ENCODE results near the gene UBTF. TPM values are rescaled to one million over a fixed set of nuclear protein-coding genes. Genes with fewer than 3 reads are reported as not detected.
A peak's percentile ranks its signal among the peaks of the same experiment; 100 is the strongest.

Gene UBTF, protein sequence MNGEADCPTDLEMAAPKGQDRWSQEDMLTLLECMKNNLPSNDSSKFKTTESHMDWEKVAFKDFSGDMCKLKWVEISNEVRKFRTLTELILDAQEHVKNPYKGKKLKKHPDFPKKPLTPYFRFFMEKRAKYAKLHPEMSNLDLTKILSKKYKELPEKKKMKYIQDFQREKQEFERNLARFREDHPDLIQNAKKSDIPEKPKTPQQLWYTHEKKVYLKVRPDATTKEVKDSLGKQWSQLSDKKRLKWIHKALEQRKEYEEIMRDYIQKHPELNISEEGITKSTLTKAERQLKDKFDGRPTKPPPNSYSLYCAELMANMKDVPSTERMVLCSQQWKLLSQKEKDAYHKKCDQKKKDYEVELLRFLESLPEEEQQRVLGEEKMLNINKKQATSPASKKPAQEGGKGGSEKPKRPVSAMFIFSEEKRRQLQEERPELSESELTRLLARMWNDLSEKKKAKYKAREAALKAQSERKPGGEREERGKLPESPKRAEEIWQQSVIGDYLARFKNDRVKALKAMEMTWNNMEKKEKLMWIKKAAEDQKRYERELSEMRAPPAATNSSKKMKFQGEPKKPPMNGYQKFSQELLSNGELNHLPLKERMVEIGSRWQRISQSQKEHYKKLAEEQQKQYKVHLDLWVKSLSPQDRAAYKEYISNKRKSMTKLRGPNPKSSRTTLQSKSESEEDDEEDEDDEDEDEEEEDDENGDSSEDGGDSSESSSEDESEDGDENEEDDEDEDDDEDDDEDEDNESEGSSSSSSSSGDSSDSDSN
- polyA plus RNA-seq (2013, experiment 1 of 2; ENCODE audit: insufficient read length): 76.1 TPM
- 60.8 TPM for polyA plus RNA-seq (2013, experiment 2 of 2; ENCODE audit: insufficient read length)

DNA sequence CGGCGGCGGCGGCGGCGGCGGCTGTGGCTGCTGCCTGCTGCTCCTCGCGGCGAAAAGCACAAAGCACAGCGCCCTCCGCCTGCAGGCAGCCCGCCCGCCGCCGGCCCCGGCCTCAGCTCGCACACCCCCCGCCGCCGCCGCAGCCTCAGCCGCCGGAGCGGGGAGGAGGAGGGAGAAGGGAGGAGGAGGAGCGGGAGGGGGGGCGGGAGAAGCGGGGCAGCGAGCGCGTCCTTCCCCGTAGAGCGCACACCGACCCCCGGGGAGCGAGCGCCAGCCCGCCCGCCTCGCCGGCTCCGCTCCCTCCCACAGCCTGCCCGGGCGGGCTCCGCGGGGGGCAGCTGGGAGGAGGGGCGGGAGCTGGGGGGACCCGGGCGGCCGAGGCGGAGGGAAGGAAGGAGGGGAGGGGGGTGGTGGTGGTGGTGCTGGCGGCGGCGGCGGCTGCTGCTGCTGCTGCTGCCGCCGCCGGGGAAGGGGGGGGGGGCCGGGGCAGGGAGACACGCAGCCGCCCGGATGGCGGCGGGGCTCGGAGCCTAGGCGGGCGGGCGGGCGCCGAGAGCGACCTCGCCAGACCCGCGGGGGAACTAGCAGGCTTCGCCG is at the start of gene UBTF:
Gene UBTF, minus strand, starts transcription at position 60 of the 597 bp plus-strand sequence. CDS start 1,446 bp downstream, outside the sequence.
- DNase-seq: peak; percentile 82

DNA sequence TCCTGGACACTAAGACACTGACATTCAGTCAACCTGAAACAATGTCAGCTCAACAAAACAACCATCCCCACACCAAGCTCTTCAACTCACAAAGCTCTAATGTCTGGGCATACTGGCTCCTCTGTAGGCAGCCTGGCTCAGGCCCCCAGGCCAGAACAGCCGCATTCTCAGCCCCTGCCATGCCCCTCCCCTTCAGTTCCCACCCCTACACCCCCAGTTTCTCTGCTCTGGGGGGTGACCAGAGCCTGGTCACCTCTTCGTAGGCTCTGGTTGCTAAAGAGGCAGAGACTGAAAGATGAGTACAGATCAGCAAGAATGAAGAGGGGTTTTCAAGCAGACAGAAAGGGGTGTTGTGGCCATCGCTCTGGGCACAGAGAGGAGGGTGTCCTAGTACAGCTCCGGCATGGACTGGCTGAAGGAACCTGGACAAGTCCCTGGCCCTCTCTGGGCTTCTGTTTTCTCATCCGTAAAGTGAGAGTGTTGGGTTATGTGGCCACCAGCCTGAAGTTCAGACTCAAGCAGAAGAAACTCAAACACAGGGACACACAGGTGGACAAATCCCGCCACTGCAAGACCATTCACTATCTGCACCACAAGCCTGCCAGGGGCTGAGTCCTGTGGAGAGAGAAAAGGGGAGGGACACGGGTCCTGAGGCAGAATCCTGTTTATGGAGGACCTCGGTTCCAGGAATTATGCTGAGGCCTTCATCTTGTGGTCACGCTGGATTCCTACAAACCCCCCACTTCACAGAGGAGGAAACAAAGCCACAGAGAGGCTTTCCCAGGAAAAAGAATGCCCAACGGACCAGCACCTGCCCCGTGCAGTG is 49.4 kb upstream of the UBTF start:
- DNase-seq: no peak

DNA sequence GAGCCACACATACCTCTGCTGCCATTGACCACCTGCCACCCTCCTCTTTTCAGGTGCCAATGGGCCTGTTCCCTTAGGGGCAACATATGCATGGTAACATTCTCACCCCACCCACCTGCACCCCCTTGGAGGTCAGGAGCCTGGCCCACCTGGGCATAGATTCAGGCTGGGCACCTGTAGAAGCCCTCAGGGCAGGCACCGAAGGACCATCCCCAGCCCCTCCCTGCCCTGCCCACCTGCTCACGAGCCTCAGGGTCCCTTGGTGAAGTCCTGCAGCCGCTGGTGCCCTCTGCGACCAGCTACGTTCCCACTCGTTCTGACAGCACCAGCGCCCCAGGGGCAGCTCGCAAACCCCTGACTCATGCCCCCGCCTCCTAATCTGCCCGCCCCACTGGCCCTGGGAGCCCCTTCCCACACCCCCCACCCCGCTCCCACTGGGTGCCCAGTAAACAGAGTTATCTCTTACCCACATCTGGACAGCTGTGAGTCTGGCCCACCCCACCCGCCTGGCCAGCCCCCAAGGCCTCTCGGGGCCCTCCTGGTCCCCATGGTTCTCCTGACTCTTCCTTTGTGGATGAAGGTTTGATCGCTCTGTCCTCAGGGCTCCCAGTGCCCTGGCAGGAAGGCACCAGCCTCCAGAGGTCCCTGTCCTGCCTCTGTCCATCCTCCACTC is 48.5 kb upstream of the UBTF start, which contains the start of gene SLC4A1:
Gene SLC4A1, minus strand, starts transcription at position 318 of the 673 bp plus-strand sequence. CDS start 5,269 bp downstream, outside the sequence.
- DNase-seq: no peak

DNA sequence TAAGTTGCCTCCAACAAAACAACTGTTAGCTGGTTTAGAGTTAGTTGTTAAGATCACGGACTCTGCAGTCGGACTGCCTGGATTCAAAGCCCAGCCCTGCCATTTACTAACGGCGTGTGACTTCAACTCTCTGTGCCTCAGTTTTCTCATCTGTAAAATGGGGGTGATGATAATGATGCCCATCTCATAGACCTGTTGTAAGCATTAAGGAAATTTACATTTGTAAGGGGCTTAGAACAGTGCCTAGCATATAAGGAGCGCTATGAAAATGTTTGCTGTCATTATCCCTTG is 47.6 kb upstream of the UBTF start:
- no peak for DNase-seq

DNA sequence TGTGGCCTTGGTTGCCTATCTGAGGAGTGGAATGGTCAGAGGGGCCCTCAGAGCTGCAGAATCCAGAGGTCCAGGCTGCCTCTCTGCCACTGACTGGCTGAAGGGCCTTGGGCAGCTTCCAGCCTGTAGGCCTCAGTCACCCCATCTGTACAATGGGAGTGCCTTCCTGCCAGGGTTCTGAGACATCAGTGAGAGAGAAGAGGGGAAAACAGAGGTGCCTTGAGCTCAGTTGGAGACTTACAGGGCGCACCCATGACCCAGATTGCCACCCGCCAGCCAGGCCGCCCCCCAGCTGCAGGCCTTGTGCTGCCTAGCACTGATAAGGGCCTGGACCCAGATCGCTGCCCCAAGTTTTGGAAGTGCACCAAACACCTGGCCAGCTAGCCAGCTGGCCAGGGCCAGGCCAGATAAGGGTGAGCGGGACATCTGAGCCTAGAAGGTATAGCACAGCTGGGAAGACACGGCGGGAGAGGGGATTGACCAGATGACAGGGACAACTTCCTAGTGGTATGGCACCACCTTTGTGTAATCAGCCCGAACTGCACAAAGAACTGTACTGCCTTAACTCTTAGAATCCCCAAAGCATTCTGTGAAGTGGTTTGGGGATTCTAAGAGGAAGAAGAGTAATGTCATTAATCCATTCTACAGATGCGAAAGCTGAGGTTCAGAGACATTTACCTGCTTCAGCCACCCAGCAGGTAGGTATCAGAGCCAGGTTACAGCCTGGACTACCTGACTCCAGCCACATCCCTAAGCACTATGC is 47.1 kb upstream of the UBTF start:
- no peak for DNase-seq

DNA sequence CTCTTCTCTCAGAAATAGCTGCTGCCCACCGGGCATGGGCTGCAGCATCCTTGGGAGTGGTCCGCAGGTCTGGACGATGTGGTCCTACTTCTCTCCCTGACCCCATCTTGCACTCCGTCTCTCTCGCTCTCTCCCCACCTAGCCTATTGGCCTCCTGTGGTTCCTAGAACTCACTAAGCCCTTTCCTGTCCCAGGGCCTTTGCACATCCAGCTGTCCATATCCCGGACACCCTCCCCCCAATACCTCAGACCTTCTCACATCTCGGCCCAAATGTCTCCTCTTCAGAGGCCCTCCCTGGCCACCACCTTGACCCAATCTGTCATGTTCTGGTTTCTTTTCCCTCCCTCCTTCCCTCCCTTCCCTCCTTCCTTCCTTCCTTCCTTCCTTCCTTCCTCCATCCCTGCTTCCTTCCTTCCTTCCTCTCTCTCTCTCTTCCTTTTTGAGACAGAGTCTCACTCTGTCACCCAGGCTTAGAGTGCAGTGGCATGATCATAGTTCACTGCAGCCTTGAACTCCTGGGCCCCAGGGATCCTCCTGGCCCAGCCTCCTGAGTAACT is 43.9 kb upstream of the UBTF start:
- no peak for DNase-seq

DNA sequence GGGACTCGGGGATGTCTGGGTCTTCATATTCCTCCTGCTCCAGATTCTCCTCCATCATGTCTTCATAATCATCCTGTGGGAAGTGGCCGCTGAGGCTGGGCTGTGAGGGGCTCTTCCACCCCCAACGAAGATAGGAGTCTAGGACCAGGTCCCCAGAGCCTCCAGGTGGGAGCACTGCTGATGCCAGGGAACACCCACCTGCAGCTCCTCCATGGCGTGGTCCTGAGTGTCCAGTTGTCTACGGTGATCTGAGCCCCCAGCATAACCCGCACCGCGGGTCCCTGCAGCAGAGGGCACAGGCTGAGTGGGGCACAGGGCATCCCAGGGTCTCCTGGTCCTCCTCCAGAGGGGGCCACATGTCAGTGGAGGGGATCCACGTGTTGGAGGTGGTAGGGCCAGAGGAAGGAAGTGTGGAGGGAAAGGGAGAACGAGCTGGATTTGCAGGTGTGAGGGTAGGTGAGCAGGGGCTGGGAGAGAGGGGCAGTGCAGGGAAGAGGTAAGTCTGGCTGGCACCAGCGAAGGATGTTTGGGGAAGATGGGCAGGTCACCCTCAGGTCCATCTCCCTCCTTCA is 43.3 kb upstream of the UBTF start:
- DNase-seq: no peak

DNA sequence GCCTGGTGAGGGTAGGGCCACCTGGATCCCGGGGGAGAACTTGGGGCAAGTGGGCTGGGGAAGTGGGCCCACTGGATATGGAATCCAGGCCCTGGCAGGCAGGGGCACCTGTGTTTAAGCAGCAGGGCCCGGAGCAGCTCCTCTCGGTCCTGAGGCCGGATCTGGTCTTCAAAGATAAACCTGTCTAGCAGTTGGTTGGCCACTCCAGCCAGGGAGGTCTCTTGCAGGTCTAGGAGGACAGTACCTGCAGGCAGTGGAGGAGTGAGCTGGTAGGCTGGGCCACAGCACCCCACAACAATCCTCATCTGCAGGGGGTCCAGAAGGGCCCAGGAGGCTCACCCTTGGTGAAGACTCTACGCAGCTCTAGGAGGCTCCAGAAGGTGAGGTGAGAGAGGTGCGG is 40.8 kb upstream of the UBTF start:
- DNase-seq: no peak

DNA sequence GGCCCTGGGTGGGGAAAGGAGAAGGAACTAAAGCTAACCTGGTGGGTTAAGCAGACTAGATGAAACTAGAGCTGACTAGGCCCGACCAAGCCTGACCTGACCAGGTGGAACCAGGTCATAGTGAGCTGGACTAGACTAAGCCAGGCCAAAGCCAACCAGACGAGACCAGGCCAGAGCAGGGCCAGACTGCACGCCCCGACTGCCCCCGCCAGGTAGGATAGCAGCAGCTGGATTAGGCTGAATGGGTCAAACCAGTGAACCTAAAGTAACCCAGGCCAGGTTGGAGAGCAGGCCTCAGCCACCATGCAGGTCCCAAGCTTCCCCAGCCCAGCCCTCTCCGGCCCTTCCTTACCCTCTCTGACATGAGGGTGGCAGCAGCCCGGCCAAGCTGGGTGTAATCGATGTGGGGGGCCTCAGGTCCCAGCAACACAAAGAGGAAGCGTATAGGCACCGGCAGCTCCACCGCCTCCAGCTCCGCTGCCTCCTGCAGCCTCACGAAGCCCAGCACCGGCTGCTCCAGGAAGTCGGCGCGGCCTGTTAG is 39.4 kb upstream of the UBTF start:
- no peak for DNase-seq

DNA sequence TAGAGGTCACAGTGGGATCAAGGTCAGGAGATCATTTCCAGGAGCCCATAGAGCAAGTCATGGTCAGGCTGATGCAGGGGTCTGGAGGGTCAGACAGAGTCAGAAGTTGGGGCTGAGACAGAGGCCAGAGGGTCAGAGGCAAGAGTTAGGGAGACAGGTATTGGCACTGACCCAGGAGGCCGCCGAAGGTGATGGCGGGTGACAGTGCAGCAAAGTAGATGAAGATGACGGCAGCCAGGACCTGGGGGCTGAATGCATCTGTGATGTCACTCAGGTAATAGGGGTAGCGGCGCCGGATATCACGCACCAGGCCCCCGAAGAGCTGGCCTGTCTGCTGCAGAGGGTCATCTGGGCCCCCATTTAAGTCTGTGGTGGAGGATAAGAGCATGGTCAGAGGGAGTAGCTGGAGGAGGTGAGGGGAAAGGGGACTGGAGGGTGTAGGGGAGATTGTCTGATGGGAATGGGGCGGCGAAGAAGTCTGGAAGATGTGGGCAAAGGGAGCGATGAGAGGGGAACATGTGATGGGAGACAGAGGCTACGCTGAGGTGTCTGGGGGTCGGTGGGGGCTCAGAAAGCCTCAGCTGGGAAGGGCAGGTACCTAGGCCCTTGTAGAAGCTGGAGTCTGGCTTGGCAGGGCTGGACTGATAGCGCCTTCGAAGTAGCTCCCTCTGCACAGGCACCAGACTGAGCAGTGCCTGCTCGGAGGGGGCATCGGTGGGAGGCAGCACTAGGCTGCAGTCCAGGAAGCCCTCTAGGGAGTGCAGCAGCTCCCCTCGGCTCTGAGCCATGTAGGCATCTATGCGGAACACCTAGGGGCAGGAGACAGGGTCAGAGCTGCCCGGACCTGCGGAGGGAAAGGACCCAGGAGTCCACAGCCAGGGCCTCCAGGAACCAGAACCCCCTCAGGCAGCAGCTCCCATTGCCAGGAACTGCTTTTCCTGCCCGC is 38.6 kb upstream of the UBTF start:
- DNase-seq: no peak

DNA sequence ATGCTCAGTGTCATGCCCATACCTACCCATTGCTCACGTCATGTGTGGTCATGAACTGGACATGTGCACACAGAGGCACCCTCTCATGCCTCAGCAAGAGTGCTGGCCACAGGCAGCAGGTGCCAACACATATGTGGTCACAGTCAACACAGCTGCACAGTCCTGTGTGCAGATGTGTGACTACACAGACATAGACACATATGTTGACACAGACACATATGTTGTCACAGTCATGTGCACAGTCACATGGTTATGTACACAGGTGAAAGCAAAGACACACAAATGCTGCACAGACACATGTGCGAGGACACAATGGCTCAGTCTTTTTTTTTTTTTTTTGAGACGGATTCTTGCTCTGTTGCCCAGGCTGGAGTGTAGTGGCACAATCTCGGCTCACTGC is 37.2 kb upstream of the UBTF start:
- no peak for DNase-seq

DNA sequence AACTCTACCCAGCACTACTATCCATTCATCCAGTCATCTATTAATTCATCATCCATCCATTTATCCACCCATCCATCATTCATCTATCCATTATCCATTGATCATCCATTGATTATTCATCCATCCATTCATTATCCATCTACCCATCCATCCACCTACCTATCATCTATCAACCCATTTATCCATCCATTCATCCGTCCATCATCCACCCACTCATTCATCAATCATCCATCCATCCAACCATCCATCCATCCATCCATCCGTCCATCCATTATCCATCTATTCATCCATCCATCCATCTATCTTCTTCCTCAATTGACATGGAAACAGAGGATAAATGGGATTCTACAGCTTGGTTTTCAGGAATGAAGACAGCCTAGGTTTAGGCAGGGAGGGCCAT is 36.4 kb upstream of the UBTF start:
- no peak for DNase-seq

DNA sequence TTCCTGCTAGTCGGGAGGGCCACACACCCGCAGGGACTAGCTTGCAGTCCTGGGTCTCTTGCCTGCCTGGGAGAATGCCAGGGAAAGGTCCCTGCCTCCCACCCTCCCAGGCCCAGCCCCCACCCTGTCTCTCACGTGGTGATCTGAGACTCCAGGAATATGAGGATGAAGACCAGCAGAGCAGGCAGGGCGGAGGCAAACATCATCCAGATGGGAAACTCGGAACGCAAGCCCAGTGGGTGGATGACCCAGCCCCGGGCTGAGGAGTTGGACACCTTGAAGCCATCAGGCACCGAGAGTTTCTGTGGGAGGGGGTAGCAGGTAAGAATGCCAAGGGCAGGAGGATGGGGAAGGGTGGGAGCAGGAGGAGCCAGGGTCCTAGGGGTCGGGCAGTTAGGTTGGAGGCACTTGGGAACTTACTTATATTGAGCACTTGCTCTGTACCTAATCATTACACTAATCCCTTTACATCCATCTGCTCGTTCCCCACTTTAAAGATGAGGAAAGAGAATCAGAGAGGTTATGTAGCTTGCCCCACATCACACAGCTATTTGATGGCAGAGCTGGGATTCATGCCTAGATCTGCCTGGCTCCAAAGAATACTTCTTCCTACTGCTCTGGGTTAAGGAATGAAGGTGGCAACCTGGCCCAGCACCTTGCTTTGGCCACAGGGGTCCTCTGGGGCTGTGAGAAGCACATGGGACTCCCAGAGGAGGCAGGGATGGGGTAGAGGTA is 35.1 kb upstream of the UBTF start:
- no peak for DNase-seq

DNA sequence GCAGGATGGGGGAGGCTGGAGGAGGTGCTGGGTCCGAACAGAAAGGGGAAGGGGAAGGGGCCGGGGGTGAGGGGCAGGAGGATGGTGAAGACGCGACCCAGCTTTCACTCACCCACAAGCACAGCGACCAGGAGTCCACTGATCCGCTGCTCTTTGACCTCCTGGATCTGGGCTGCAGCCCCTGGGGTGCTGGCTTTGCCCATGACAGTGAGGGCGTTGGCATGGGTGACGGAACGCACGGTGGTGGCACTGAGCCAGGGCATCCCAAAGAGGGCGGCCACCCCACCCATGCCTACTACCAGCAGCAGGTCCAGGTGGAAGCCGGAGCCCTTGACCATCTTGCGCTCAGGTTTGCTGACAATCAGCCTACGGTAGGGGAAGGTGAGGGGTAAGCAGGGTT is 33.5 kb upstream of the UBTF start:
- no peak for DNase-seq

DNA sequence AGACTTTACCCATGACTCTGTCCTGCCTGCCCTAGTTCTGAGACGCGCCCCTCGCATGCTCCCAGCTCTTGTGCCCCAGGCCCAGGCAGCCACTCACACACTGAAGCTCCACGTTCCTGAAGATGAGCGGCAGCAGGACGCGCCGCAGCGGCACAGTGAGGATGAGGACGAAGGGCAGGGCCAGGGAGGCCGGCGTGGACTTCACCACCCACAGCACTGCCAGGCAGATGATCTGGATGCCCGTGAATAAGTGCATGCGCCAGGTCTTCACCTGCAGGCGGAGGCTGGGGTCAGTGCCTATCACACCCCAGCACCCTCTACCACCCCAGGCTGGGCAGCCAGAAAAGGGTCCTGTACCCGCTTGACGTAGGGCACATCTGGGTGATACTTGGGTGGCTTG is 31.6 kb upstream of the UBTF start:
- no peak for DNase-seq

DNA sequence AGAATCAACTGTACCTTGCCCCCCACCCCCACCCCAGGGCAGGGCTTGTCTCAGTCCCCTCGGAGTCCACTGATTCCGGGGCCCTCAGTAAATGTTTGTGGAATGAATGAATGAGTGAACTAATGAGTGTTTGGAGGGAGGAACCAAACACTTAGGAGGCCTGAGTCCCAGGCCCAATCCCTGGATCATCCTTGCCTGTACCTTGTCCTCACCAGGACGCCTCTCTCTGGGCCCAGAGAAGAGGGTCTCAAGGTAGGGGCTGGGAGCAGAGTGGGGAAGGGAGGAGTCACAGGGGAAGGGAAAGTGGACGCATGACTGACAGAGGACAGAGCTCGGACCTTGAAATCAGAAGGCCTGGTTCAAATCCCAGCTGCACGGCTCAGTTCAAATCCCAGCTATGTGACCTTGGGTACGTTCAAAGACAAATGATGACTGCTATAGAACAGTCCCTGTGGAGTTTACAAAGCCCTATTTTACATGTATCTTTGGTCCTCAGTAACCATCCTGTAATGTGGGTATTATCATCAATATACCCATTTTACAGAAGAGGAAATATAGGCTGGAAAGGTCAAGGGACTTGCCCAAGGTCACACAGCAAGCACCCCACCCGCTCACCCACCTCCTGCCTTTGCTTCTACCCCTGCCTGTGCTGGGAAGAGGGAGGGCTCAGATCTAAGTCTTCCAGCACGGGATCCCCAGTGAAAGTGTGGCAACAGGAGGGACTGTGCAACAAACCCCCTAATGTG is 30.2 kb upstream of the UBTF start:
- no peak for DNase-seq

Data from fibroblast of skin of back (primary cell).